A549 (cell line): ENCODE measurements around the gene KIAA0513.

Experiments
- CEBPB ChIP-seq, 2 experiments: fragments of >200 bp in 1 of 2; sonication (Bioruptor Twin) in 1 of 2; formaldehyde crosslinking in 1 of 2; IDR thresholded peaks; 2 replicates each; pipeline ENCODE4 v1.6.1; 2012 to 2016
- CTCF ChIP-seq: fragments of >200 bp; sonication (Bioruptor Twin); formaldehyde crosslinking; IDR thresholded peaks from 3 replicates; pipeline ENCODE4 v1.5.1; 2016
- ELK1 ChIP-seq: fragments of 150-350 bp; IDR thresholded peaks from 2 replicates; pipeline ENCODE4 v1.6.1; 2014; ENCODE audit warnings: low read depth, mild to moderate bottlenecking, low read length
- HOXA7 ChIP-seq: fragments of 250-450 bp; sonication (Bioruptor Pico); IDR thresholded peaks from 2 replicates; pipeline ENCODE4 v1.5.0; 2020; ENCODE audit warnings: mild to moderate bottlenecking, moderate library complexity
- MAX ChIP-seq: IDR thresholded peaks from 2 replicates; pipeline ENCODE4 v1.6.1; 2012
- MAZ ChIP-seq: fragments of 150-350 bp; IDR thresholded peaks from 2 replicates; pipeline ENCODE4 v1.6.1; 2014; ENCODE audit warnings: antibody characterized with exemption, low read depth, low read length, borderline replicate concordance
- POLR2A ChIP-seq: IDR thresholded peaks from 2 replicates; pipeline ENCODE4 v1.6.1; 2012; ENCODE audit warnings: mild to moderate bottlenecking, low read length
- SREBF2 ChIP-seq: fragments of 450-650 bp; IDR thresholded peaks from 2 replicates; pipeline ENCODE4 v1.6.1; 2014; ENCODE audit warnings: mild to moderate bottlenecking, moderate library complexity

- TF ChIP-seq HOXA7 (CRISPR knock-in tag) (no peak), MAZ (no peak), CEBPB (IDR thresholded peaks at IDR 0.05) (no peak), POLR2A (no peak), ELK1 (no peak), CTCF (no peak), MAX (no peak), SREBF2 (no peak)
Measured at GRCh38 chr16:85085721-85086120, 58.1 kb downstream of the KIAA0513 start.
